Measurements from ENCODE around the gene LIX1L. TPM values are rescaled to one million over a fixed set of nuclear protein-coding genes. Genes with fewer than 3 reads are reported as not detected.

LIX1L gene
- total RNA-seq, 4 donors from 2014 or later: 30.8 to 57.1 (median 41.5) TPM

DNA sequence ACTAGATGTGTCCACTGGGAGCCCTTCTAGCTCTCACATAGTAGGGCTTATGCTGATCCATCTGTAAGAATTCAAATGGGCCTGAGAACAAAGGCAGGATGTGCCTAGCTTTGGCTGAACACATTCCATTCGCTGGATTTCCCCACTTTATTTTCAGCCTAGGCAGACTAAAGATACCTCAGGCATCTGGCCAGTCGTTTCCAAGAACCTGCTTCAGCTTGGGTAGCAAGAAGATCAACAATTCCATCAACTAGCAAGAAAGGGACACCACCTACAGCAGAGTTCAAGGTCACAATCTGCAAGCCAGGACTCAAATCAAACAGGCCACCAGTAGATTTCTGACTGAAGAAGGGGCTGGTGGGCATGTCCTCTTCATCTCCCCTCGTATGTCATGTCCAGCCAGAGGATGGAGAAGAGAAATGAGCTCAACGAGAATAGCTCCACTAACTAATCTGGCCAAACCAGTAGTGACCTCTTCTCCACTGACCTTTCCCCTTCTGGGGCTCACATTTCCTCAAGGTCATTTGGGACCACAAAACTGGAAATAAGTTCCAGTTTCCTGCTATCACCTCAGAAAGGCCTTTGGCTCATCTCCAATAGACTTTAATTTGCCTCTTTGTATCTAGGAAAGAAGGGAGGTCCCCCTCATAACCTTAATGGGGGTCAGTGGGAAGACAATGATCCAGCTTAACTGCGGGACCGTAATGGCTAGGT, 24.4 kb upstream of the LIX1L start:
- WGBS, 2 donors: 52 to 66% methylated on average over 6 of the region's 6 CpGs
- TF ChIP-seq POLR2A (IDR thresholded peaks at IDR 0.05): no peak
- TF ChIP-seq EP300 (IDR thresholded peaks at IDR 0.05): peak in 1 of 2 donors; percentile 69
- H3K9me3 ChIP-seq: no peaks in the 10 kb centered on the region
- no peaks in the 10 kb centered on the region for H3K27me3 ChIP-seq
- DNase-seq (ENCODE audit: low spot score in 2 of 2): no peak
- no peaks in the 10 kb centered on the region for H3K36me3 ChIP-seq
- H3K4me3 ChIP-seq: no peak overlapping the region
- H3K4me1 ChIP-seq: peaks cover 0 to 92% (median 70%) of the 10 kb centered on the region in 4 donors
- peak overlapping the region; percentile 54 to 99 (median 93) for H3K27ac ChIP-seq

DNA sequence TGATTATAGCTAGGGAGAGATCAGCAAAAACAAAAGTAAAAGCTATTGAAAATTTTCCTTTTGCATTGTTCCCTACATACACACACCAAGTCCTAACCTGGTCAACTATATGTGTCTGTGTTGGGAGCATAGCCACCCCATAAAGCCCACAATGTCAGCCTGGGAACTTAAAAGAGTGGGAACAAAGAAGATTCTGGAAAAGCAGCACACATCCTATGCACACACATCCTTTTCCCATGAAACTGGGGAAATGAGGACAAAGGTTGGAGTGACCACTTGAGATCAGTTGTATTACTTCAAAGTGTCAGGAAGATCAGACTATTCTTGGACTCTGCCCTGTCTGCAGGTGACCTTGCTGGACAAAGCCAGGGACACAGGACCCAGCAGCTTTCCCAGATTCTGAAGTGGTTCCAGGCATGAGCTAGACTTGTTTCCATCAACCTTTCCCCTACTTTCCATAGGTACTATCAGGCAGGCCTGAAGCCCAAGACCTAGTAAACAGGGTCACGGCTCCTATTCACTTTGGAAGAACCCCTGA, 22.7 kb upstream of the LIX1L start:
- no peaks in the 10 kb centered on the region for H3K27me3 ChIP-seq
- TF ChIP-seq, protein P1, sequence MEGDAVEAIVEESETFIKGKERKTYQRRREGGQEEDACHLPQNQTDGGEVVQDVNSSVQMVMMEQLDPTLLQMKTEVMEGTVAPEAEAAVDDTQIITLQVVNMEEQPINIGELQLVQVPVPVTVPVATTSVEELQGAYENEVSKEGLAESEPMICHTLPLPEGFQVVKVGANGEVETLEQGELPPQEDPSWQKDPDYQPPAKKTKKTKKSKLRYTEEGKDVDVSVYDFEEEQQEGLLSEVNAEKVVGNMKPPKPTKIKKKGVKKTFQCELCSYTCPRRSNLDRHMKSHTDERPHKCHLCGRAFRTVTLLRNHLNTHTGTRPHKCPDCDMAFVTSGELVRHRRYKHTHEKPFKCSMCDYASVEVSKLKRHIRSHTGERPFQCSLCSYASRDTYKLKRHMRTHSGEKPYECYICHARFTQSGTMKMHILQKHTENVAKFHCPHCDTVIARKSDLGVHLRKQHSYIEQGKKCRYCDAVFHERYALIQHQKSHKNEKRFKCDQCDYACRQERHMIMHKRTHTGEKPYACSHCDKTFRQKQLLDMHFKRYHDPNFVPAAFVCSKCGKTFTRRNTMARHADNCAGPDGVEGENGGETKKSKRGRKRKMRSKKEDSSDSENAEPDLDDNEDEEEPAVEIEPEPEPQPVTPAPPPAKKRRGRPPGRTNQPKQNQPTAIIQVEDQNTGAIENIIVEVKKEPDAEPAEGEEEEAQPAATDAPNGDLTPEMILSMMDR (IDR thresholded peaks at IDR 0.05): no peak
- no peak for TF ChIP-seq POLR2A (IDR thresholded peaks at IDR 0.05)
- no peak for TF ChIP-seq EP300 (IDR thresholded peaks at IDR 0.05)
- no peak for DNase-seq (ENCODE audit: low spot score in 2 of 2)
- H3K36me3 ChIP-seq: no peaks in the 10 kb centered on the region
- H3K4me3 ChIP-seq: peak overlapping the region in 2 of 4 donors; percentile 27 to 37
- peaks cover 0 to 84% (median 70%) of the 10 kb centered on the region in 4 donors for H3K4me1 ChIP-seq
- WGBS, 2 donors: 86 to 100% methylated on average over 1 of the region's 1 CpG
- no peaks in the 10 kb centered on the region for H3K9me3 ChIP-seq
- H3K27ac ChIP-seq: peak overlapping the region; percentile 92 to 99 (median 94)

DNA sequence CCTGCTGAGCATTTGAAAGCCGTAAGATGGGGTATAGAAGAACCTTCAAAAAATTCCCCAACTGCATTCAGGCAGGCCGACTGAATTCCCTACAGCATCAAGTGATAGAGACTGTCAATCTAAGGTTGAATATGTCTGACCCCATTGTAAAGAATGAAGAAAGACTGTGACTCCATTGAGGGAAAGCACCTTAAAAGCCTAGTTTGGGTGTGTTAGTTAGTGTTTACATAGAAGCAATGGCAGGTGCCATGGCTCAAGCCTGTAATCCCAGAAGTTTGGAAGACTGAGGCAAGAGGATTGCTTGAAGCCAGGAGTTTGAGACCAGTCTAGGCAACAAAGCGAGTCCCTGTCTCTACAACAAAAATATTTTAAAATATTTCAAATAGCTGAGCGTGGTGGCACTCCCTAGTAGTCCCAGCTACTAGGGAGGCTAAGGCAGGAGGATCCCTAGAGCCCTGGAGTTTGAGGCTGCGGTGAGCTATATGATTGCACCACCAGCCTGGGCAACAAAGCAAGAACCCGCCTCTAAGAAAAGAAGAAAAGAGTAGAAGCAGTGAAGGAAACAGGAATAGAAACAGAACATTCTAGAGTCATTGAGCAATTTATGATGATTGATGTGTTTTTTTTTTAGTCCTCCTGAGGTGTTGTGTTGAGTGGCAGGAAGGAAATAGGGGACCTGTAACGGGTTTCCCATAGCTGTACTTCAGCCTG, 22.1 kb upstream of the LIX1L start:
- peak overlapping the region; percentile 92 to 99 (median 94) for H3K27ac ChIP-seq
- no peaks in the 10 kb centered on the region for H3K9me3 ChIP-seq
- 22 to 23% methylated on average over 7 of the region's 7 CpGs for WGBS, 2 donors
- DNase-seq (ENCODE audit: low spot score in 2 of 2): no peak
- H3K36me3 ChIP-seq: peaks cover 0 to 5% (median 0%) of the 10 kb centered on the region in 3 donors
- no peaks in the 10 kb centered on the region for H3K27me3 ChIP-seq
- TF ChIP-seq, protein P1 (IDR thresholded peaks at IDR 0.05): peak in 1 of 5 experiments; percentile 13
- TF ChIP-seq POLR2A (IDR thresholded peaks at IDR 0.05) (no peak), EP300 (IDR thresholded peaks at IDR 0.05) (peak in 1 of 2 donors; percentile 14)
- H3K4me1 ChIP-seq: peaks cover 0 to 78% (median 65%) of the 10 kb centered on the region in 4 donors
- H3K4me3 ChIP-seq: peak overlapping the region; percentile 8 to 37 (median 22)

DNA sequence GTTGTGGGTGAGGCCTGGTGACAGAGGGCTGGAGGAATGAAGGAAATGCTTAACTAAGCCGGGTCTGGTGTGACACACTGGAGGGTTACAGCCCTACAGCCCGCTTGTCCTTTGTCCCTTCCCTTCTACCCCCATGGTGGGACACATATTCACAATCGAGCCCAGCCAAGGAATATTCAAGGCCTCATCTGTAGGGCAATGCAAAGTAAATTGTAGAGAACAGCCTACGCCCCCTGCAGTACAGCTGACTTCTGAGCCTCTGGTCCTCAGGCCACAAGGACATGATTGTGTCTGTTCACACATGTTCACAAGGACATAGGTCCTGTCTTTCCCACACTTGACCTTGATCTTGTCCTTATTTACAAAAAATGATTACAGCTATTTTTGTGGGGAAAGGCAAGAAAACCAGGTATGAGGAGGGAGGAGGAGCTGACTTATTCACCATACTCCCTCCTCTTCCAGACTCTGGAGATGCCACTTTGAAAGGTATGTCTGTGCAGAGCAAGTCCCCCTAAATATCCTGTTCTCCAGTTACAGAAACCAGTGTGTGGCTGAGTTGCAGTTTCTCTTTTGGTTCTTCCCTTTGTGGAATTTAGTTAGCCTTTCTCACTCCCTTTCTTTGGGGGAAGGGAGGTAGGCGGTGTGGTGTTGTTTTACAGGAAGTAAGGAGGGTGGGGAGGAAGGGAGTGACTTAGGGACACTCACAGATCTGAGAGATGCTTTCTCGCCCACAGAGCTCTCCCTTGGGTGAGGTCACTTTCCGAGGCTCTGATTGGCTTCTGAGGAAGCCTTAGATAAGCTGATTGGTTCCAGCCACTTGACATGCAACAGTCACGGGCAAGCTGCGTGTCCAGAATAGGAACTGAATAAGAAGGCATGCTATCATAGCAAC, 21.3 kb upstream of the LIX1L start:
- Histone ChIP-seq H3K4me1 (peaks cover 0 to 70% (median 61%) of the 10 kb centered on the region in 4 donors), H3K36me3 (peaks cover 0 to 9% (median 0%) of the 10 kb centered on the region in 3 donors), H3K9me3 (no peaks in the 10 kb centered on the region), H3K4me3 (peak overlapping the region; percentile 17 to 42 (median 29)), H3K27ac (peak overlapping the region; percentile 92 to 99 (median 94)), H3K27me3 (no peaks in the 10 kb centered on the region)
- WGBS, 2 donors: 4 to 6% methylated on average over 9 of the region's 9 CpGs
- TF ChIP-seq, protein P1 (IDR thresholded peaks at IDR 0.05): peak in 4 of 5 experiments; percentile 24 to 34 (median 26)
- TF ChIP-seq EP300 (IDR thresholded peaks at IDR 0.05) (peak; percentile 96 to 99), POLR2A (IDR thresholded peaks at IDR 0.05) (peak; percentile 70 to 93)
- DNase-seq (ENCODE audit: low spot score in 2 of 2): peak; percentile 89 to 97

DNA sequence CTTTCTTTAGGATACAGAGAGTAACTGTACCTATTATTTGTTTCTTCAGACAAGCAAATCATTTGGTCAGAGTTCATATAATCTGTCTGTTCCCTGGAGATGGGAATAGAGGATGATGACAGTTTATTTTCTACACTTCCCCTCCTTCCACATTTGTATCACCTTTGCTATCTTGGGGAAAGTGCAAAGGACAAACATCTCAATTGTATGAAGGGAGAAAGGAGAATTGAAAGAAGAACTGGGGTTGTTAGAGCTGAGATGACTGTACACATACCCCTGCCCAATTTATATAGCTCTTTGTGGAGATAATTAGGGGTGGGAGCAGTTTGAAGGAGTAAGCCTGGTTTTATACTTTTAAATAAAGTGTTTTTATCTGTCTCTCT, 20.6 kb upstream of the LIX1L start:
- Histone ChIP-seq H3K4me1 (peaks cover 0 to 63% (median 55%) of the 10 kb centered on the region in 4 donors), H3K9me3 (no peaks in the 10 kb centered on the region), H3K4me3 (peak overlapping the region; percentile 5 to 42 (median 26)), H3K27me3 (no peaks in the 10 kb centered on the region), H3K36me3 (peaks cover 0 to 9% (median 0%) of the 10 kb centered on the region in 3 donors), H3K27ac (peak overlapping the region; percentile 92 to 99 (median 94))
- no peak for DNase-seq (ENCODE audit: low spot score in 2 of 2)
- TF ChIP-seq, protein P1 (IDR thresholded peaks at IDR 0.05): no peak
- no peak for TF ChIP-seq POLR2A (IDR thresholded peaks at IDR 0.05)
- TF ChIP-seq EP300 (IDR thresholded peaks at IDR 0.05): no peak
